GM18858 (cell line): Measurements from ENCODE around the gene RBP7.
"Not testable (repeated sequence)": the region's sequence is repeated elsewhere in the genome, so short reads cannot be mapped to it uniquely, and the experiment has no call there.

Source experiments
- ATAC-seq: cut with Tn5 transposase; IDR thresholded peaks from one replicate; pipeline ENCODE4 v1.9.1; 2021; ENCODE audit not compliant: unreplicated experiment

Gene RBP7

DNA sequence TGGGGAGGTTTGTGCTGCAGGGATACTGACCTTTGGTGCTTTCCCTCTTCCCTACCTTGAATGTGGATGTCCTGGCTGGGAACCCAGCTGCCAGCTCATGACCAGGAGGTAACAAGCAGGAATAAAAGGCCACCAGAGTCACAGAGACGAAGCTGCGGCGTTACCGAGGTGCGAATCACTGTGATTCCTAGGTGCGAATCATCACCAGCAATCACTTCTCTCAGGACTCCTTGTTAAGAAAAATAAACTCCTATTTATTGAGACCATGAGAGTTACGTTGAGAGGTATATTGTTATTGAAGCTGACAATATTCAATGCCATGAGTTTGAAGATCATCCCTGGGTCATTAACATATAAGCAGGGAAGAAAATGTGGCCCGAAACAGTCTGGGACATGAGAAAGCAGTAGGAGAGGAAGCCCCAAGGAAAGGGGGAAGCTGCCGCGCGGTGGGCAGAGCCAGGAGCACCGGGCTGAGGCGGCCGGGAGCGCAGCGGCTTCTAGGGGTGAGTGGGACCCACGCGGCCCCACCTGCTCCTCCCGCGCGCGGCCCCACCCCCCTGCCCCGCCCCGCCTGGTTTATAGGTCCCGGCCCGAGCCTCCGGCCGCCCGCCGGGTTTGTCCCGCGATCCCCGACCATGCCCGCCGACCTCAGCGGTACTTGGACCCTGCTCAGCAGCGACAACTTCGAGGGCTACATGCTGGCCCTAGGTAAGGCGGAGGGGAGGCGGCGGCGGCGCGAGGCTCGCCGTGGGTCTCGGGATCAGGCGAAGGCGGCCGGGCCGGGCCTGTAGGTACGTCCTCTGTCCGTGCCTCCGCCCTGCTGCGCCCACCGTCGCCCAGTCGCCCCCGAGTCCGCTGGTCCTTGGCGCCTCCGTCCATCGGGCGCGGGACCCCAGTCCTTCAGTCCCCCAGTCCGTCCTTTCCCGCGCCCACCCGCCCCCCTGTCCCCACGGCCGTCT lies at the start of gene RBP7:
Gene RBP7, plus strand, starts transcription at position 605 of the 959 bp plus-strand sequence. Its CDS starts 31 bp downstream, at position 636.
- no peak for ATAC-seq

DNA sequence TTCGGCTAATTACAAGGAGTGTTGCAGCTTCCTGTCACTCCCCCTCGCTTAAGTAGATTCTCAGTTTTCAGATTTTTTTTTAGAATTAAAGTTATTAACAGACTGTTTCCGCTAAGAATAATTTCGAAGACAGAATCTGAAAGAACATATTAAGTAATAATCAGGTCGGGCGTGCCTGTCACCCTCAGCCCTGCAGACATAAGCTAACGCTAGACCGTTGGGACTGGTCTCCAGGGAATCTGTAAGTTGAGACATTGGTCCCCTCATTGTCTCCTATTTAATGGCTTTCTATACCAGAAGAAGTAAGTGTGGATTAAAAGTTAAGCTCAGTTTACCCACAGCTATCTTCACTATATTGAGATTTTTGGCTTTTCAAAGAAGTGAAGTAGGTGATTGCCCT lies 39.3 kb upstream of the RBP7 start:
- no peak for ATAC-seq

DNA sequence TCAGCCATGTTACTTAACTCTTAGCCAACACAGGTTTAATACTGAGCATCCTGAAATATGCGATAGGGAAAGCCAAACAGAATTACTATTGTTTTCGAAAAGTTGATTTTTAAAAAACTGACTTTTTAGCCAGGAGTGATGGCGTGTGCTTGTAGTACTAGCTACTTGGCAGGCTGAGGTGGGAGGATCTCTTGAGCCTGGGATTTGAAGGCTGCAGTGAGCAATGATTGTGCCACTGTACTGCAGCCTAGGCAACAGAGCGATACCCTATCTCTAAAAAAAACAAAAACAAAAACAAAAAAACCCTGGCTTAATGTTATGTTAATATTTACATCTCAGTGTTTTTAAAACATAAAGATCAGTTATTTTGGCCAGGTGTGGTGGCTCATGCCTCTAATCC lies 37.0 kb upstream of the RBP7 start:
- ATAC-seq: no peak

DNA sequence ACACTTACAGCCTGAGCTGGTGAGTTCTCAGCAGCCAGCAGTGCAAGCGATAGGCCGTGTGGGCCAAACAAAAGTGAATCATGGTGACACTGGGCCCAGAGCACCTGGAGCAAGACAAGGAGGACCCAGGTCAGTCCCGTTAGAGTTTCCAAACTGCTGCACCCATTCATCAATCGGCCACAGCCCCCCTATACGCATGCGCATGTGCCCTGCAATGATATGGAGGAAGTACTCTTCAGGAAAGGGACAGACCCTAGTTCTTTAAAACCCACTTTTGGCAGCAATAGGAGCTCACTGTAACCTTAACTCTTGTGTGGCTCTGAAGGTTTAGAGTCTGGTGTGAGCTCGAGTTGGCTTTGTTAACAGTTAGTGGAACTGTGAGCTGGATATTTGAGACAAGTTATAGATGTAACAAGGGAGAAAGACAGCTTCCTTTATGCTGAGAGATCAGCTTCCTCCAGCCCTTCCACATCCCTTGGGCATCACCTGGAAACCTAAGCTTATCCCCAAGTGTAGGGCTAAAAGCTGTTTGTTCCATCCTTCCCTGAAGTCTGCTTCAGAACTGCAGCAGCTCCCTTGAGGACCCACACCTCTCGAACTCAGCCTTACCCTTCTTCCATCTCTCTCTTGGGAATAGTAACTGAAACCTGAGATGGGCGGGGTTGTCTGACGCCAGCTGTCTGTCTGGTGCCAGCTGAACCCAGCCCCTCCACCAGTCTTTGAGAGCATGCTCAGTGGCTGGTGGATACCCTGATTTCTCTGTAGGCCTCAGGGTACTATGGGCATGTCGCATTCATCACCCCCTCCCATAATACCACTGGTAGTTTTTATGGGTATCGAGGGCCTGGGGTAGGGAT lies 36.1 kb upstream of the RBP7 start:
- ATAC-seq: no peak

DNA sequence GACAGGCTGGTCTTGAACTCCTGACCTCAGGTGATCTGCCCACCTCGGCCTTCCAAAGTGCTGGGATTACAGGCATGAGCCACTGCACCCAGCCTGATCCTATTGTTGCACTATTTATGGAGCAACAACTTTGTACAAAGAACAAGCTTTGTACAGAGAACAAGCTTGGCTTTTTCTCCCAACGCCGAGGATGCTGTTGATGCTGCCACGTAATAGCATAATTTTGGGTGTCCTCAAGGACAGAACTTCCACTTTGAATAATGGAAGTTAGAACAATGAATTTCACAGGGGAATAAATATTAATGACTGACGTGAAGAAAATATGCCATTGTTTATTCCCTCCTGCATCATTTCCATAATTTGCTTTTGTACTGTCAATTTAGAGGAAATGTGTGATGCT lies 12.8 kb upstream of the RBP7 start:
- no peak for ATAC-seq

DNA sequence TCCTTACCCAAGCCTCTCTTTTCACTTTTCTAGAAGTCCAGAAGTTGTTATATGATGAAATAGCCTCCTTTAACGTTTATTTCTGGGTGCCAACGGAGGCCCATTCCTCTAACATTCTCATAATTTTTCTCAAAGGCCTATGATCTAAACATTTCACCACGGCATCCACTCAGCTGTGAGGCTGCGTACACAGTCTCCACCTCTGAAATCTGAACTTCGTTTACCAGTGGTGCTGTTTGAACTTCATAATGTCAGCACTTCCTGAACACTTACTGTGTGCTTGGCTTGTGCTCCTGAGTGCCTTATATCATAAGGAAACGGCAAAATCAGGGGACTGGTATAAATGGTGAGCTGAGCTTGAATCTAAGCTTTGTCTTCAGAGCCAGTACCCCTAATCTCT lies 12.0 kb upstream of the RBP7 start:
- ATAC-seq: no peak

DNA sequence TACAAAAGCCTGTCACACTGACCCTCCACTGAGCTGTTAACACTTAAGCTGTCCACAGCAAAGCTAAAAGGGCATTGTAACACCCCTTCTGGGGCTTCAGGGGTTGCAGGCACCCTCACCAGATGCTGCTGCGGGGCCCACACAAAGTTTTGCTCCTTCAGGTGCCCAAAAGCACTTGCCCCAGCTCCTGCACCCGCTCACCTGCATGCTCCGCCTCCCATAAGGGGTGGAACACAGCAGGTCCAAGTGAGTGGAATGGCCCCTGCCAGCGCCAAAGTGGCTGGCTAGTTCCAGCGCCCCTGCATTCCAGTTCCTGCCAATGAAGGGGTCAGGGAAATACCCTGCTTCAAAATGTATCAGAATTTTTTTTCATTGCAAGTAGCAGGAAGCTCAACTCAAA lies 7.3 kb upstream of the RBP7 start:
- no peak for ATAC-seq

DNA sequence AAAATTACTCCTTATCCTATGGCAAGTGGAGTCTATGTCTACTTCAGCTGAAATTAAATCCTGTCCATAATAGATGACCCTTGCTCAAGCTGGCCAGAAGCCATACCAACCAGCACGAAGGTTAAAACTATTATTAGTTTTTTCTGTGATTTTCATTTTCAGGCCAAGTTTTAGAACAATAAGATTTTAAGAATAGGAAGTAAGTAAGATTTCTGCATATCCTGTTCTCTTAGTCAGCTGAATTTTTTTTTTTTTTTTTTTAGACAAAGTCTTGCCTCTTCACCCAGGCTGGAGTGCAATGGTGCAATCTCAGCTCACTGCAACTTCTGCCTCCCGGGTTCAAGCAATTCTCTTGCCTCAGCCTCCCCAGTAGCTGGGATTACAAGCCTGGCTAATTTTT lies 6.1 kb upstream of the RBP7 start:
- no peak for ATAC-seq

DNA sequence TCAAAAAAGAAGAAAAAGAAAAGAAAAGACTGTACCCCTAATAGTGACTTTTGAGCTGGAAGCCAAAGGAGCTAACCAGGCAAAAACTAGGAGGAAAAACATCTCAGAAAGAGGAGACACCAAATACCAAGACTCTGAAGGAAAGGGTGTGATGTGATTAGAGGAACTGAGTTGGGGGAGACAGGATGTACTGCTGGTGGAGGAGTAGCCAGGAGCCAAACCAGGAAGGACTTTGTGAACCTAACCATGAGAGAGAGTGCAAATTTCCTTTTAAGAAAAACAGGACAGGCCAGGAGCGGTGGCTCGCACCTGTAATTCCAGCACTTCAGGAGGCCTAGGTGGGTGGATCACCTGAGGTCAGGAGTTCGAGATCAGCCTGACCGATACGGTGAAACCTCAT lies 4.1 kb upstream of the RBP7 start:
- no peak for ATAC-seq

DNA sequence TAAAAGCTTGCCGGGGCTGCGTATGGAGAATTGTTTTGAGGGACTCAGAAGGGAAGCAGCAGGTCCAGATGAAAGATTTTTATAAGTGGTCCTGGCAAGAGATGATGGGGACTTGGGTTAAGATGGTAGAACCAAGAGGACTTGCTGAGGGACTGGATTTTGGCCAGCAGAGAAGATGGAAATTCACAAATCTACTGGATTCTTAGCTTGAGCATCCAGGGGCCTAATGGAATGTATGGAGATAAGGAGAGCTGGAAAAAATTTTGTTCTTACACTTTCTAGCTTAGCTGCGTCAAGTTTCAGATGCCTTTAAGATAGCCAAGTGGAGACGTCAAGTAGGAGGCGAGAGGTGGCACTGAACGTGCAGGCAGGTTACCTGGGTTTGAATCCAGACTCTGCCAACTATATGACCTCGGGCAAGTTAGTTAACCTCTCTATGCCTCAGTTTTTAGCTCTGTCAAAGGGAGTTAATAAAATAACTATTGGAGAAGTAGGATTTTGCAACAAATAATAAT lies 3.4 kb upstream of the RBP7 start:
- ATAC-seq: no peak

DNA sequence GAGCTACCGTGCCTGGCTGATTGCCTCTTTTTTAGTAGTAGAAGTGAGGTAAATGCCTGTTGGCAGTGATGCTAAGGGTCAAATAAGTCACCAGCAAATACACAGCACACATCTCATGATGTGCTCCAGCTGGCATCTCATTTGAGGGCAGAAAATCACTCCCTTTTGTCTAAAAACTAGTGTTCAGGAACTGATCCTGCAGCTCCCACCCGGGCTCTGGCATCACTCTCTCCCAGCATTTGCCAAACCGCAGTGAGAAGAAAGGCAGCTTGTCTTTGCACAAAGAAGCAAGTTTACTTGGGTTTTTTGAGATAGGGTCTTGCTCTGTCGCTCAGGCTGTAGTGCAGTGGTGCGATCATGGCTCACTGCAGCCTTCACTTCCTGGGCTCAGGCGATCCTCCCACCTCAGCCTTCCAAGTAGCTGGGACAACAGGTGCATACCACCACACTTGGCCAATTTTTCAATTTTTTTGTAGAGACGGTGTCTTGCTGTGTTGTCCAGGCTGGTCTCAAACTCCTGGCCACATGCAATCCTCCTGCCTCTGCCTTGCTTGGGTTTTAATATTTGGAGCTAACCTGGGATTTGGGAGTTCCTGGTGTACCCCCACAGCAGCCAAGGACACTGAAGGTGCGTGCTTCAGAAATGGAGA lies 4.1 kb downstream of the RBP7 start:
- no peak for ATAC-seq

DNA sequence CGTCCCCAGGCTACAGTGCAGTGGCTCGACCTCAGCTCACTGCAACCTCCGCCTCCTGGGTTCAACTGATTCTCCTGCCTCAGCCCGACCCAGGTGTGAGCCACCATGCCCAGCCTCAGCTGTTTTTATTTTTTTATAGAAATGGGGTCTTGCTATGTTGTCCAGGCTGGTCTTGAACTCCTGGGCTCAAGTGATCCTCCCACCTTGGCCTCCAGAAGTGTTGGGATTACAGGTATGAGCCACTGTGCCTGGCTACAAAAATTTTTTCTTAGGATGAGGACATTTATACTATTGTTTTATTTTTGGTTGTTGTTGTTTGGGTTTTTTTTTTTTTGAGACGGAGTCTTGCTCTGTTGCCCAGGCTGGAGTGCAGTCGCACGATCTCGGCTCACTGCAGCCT lies 8.2 kb downstream of the RBP7 start:
- ATAC-seq: not testable (repeated sequence)

DNA sequence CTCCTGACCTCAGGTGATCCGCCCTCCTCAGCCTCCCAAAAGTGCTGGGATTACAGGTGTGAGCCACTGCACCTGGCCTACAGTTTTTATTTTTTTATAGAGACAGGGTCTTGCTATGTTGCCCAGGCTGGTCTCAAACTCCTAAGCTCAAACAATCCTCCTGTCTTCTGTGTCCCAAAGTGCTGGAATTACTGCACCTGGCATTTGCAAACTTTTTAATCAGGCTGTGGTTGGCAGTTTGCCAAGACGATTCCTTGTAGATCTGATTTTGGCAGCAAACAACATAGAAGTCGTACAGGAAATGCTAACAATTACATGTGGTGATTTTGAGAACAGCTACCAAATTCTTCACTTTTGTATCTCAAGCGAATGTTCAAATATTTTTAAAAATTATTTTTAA lies 10.1 kb downstream of the RBP7 start:
- no peak for ATAC-seq

DNA sequence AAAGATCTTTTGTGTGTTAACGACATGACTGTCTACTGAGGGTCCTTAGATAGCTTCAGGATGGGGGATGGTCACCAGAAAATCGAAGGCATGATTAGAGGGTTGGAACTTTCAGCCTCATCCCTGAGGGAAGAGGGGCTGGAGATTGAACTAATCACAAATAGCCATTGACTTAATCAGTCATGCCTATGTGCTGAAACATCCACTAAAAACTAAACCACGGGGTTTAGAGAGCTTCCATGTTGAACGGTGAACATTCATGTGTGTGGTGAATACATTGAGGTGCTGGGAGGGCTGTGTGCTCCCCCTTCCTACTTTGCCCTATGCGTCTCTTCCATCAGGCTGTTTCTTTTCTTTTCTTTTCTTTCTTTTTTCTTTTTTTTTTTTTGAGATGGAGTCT lies 17.0 kb downstream of the RBP7 start:
- ATAC-seq: no peak

DNA sequence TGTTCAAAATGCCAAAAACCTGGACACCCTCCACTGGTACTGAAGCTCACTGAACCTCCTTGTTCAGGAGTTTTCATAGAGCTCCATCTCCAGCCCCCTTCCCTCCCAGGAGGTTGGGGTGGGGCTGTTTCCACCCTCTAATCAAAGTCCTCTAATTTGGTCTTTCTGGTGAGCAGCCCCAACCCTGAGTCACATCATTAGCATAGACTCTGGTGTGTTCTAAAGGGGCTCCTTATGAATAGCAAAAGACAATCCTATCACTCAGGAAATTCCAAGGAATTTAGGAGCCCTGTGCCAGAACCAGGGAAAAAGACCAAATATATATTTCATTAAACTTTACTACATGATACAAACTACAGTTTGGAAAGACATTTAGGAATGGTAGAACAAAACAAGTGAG lies 22.5 kb downstream of the RBP7 start:
- ATAC-seq: no peak

DNA sequence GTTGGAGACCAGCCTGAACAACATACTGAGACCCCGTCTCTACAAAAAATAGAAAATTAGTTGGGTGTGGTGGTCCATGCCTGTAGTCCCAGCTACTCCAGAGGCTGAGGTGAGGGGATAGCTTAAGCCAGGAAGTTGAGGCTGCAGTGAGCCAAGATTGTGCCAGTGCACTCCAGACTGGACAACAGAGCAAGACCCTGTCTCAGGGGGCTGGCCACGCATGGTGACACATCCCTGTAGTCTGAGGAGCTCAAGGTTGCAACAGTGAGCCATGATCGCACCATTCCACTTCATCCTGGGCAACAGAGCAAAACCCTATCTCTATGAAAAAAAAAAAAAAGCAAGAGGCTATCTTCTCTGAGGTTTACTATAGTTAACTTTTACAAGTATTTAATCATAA lies 23.1 kb downstream of the RBP7 start:
- ATAC-seq: no peak

DNA sequence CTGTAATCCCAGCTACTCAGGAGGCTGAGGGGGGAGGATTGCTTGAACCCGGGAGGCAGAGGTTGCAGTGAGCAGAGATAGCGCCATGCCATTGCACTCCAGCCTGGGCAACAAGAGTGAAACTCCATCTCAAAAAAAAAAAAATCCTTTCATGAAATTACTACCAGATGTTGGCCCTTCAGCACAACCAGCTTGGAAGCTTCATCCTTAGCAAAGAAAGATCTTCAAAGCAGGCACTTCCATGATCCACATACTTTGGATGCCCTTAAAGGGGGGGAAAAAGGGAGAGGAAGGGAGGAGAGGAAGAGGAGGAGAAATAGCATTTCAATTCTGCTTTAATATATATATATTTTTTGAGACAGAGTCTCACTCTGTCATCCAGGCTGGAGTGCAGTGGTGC lies 23.6 kb downstream of the RBP7 start:
- ATAC-seq: not testable (repeated sequence)

DNA sequence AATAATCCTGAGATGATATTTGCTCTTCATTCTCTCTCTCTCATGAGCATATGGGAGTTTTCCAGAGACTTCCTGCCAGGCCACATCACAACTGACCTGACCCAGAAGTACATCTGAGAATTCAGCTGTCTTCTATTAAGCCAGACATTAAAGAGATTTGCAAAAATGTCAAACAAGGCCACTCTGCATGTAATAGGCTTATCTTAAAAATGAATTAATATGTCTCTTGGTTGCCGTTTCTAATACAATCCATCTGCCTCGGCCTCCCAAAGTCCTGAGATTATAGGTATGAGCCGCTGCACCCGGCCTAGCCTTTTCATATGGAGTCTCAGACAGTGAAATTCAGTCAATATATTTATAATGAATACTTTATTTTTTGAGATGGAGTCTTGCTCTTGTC lies 25.0 kb downstream of the RBP7 start:
- ATAC-seq: not testable (repeated sequence)

DNA sequence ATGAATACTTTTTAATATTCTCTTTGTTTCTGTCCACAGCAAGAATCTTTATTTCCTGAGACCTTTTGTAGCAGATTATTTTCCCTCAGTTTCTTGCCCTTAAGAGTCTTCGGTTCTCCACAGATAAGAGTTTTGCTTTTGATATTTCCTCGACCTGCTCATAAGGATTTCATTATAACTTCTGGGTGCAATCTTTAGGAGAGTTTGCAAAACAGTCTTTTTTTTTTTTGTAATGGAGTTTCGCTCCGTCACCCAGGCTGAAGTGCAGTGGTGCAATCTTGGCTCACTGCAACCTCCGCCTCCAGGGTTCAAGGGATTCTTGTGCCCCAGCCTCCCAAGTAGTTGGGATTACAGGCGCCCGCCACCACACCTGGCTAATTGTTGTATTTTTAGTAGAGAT lies 25.6 kb downstream of the RBP7 start:
- ATAC-seq: no peak

DNA sequence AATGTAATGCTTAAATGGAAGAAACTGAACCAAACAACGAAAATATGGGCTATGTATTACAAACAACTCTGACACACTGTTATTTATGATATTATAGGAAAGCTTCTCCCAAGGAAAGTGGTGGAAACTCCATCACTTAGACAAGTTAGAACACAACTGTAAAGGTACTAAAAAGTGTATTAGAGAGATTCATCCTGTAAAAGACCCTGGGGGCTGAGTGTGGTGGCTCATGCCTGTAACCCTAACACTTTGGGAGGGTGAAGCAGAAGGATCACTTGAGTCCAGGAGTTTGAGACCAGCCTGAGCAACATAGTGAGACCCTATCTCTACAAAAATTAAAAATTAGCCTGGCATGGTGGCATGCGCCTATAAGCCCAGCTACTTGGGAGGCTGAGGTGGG lies 28.3 kb downstream of the RBP7 start:
- ATAC-seq: no peak

DNA sequence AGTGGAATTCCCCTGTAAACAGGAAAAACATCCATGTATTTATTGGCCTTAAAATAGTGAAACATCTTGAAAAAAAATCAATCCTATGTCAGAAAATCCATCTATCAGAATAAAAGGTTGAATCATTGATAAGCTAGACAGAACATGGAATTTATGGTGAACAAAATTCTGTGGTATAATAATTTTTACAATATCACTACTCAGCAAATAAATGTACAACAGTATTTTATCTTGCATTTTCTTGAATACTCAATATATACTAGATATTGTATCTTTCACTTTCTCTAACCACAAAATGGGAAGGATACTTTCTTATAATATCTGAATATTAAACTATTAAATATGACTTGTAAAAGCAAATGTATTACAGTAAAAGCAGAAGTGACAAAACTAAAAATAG lies 30.0 kb downstream of the RBP7 start:
- ATAC-seq: no peak
